GM12878 (cell line): ENCODE results near the gene NIPA2. TPM values are rescaled to one million over a fixed set of nuclear protein-coding genes. Genes with fewer than 3 reads are reported as not detected.

ENCODE experiments used
- ATAC-seq: fragments of 200-7000 bp; cut with Tn5 transposase; 3 replicates; pipeline ENCODE4 v1.9.1; 2020; ENCODE audit warnings: mild to moderate bottlenecking, moderate library complexity
- BruUV-seq: library from RNA; stranded (reverse); fragments of 400-500 nt; replicated peaks from 2 replicates; lab custom pipeline; 2021; lab: Mats Ljungman, UMichigan
- CTCF ChIA-PET: fragments of 300-600 bp; sonication (Branson Sonifier 250); formaldehyde crosslinking; extraction: SDS; loops from one replicate; lab custom pipeline; 2021; ENCODE audit warnings: inconsistent platforms; lab: Yijun Ruan, JAX
- POLR2A ChIA-PET: fragments of 350-600 bp; formaldehyde crosslinking; extraction: SDS; loops from one replicate; lab custom pipeline; 2021; ENCODE audit warnings: inconsistent platforms; lab: Charles Lee
- RAD21 ChIA-PET: fragments of 300-600 bp; sonication (Branson Sonifier 250); formaldehyde crosslinking; loops from one replicate; lab custom pipeline; 2023; ENCODE audit warnings: antibody characterized with exemption; ENCODE audit not compliant: unreplicated experiment; lab: Charles Lee
- SMC1A ChIA-PET: fragments of 300-600 bp; sonication (Branson Sonifier 250); formaldehyde crosslinking; loops from one replicate; lab custom pipeline; 2023; ENCODE audit not compliant: unreplicated experiment, uncharacterized antibody; lab: Charles Lee
- DNase-seq: peaks from one replicate; pipeline ENCODE4 v3.0.0-alpha.2; 2011; ENCODE audit warnings: low read depth, low spot score
- FAIRE-seq: peaks from 3 replicates; lab custom pipeline; 2011; peaks lifted over from hg19 to GRCh38; lab: Jason Lieb, UNC
- H2AFZ ChIP-seq: 2 replicates; pipeline ENCODE4 v1.6.0; 2011; ENCODE audit warnings: low read depth, low read length, control low read depth; ENCODE audit not compliant: control insufficient read depth
- H3K27ac ChIP-seq: 2 replicates; pipeline ENCODE4 v1.5.1; 2011; ENCODE audit warnings: control low read depth; ENCODE audit not compliant: control insufficient read depth, insufficient read depth
- H3K27me3 ChIP-seq, 2 experiments: replicated peaks in 1 of 2; 2 replicates each; pipeline versions ENCODE4 v1.6.0 to v1.6.1; 2011; ENCODE audit warnings: low read length in 1 of 2; ENCODE audit not compliant: control insufficient read depth in 2 of 2, insufficient read depth in 2 of 2
- H3K36me3 ChIP-seq, 2 experiments: 2 replicates each; pipeline ENCODE4 v1.5.1; 2011; ENCODE audit warnings: low read length in 1 of 2; ENCODE audit not compliant: control insufficient read depth in 2 of 2, insufficient read depth in 2 of 2
- H3K4me1 ChIP-seq: 2 replicates; pipeline ENCODE4 v1.6.1; 2011; ENCODE audit warnings: mild to moderate bottlenecking, low read length, moderate library complexity, mixed read lengths; ENCODE audit not compliant: control insufficient read depth, insufficient read depth
- H3K4me2 ChIP-seq: 2 replicates; pipeline ENCODE4 v1.6.0; 2011; ENCODE audit warnings: control low read depth; ENCODE audit not compliant: control insufficient read depth, insufficient read depth
- H3K4me3 ChIP-seq: fragments of 200-600 bp; sonication (generic); 2 replicates; pipeline ENCODE4 v1.5.1; 2016
- H3K79me2 ChIP-seq: 2 replicates; pipeline ENCODE4 v1.6.0; 2011; ENCODE audit warnings: low read length; ENCODE audit not compliant: control insufficient read depth, insufficient read depth
- H3K9ac ChIP-seq: 2 replicates; pipeline ENCODE4 v1.8.0; 2011; ENCODE audit warnings: low read length, control low read depth, mixed read lengths; ENCODE audit not compliant: control insufficient read depth, insufficient read depth
- H3K9me3 ChIP-seq: replicated peaks from 3 replicates; pipeline ENCODE4 v1.5.1; 2011; ENCODE audit warnings: mild to moderate bottlenecking, low read length; ENCODE audit not compliant: control insufficient read depth, insufficient read depth
- H4K20me1 ChIP-seq: 2 replicates; pipeline ENCODE4 v1.6.0; 2011; ENCODE audit not compliant: control insufficient read depth, insufficient read depth
- ASH2L ChIP-seq: fragments of 300-600, 200-600 bp; sonication (generic); IDR thresholded peaks from 2 replicates; pipeline ENCODE4 v1.6.1; 2017; ENCODE audit warnings: low read depth, mild to moderate bottlenecking, borderline replicate concordance
- CBFB ChIP-seq: IDR thresholded peaks from 2 replicates; pipeline ENCODE4 v1.6.1; 2016; ENCODE audit warnings: antibody characterized with exemption, low read depth
- CHD1 ChIP-seq: IDR thresholded peaks from 2 replicates; pipeline ENCODE4 v1.6.1; 2012; ENCODE audit warnings: low read depth, low read length, improper control_type of control experiment
- KDM1A ChIP-seq: fragments of 200-600 bp; sonication (generic); IDR thresholded peaks from 2 replicates; pipeline ENCODE4 v1.6.1; 2016; ENCODE audit warnings: borderline replicate concordance
- MTA3 ChIP-seq: IDR thresholded peaks from 2 replicates; pipeline ENCODE4 v1.6.1; 2012; ENCODE audit warnings: low read length, inconsistent platforms, borderline replicate concordance
- NRF1 ChIP-seq: conservative IDR thresholded peaks from 2 replicates; pipeline ENCODE4 v1.6.1; 2011; ENCODE audit warnings: mild to moderate bottlenecking, low read depth, low read length, improper control_type of control experiment
- RELA ChIP-seq: fragments of 450-650 bp; IDR thresholded peaks from 2 replicates; pipeline ENCODE4 v1.8.0; 2014; ENCODE audit warnings: borderline replicate concordance; ENCODE audit not compliant: partially characterized antibody
- ZNF384 ChIP-seq: IDR thresholded peaks from 2 replicates; pipeline ENCODE4 v1.6.1; 2012; ENCODE audit warnings: low read depth, mild to moderate bottlenecking, low read length, improper control_type of control experiment, borderline replicate concordance
- ZNF622 ChIP-seq: fragments of 450-650 bp; IDR thresholded peaks from 2 replicates; pipeline ENCODE4 v1.6.1; 2017; ENCODE audit warnings: mild to moderate bottlenecking, inconsistent platforms
- WGBS: methylation state at CpG from one replicate; pipeline ENCODE4 v1.1.6; 2016; ENCODE audit warnings: low lambda C conversion rate; ENCODE audit not compliant: insufficient replicate concordance, insufficient coverage; ENCODE audit errors: missing lambda C conversion rate; 5-methylcytosine and 5-hydroxymethylcytosine counted together
- in situ Hi-C: fragments of 300-500 bp; cut with MboI; formaldehyde crosslinking; loops from 9 replicates; pipeline ENCODE4 v1.14.3; 2018; ENCODE audit warnings: mixed read lengths
- intact Hi-C: fragments of 100-400 bp; cut with micrococcal nuclease; formaldehyde crosslinking; loops from one replicate; pipeline ENCODE4 v1.14.2; 2022; ENCODE audit not compliant: unreplicated experiment
- polyA plus RNA-seq, 11 experiments: library from polyadenylated mRNA; depleted of rRNA in 4 of 11; unstranded in 6 of 11; stranded (reverse) in 5 of 11; fragments of >200 nt; fragmentation: Nextera tagmentation in 4 of 11; fragmentation: Illumina TruSeq in 1 of 11; extraction: Ambion mirVana in 4 of 11; extraction: Trizol in 1 of 11; gene quantifications; 1 replicate in 1 of 11; 2 replicates in 10 of 11; pipeline versions ENCODE4 v1.2.1 to v1.2.3, GENCODE V29; 2011 to 2016; ENCODE audit warnings: inconsistent platforms in 2 of 11, missing spikeins in 2 of 11, low read depth in 1 of 11
- total RNA-seq, 4 experiments: library from RNA; depleted of rRNA in 3 of 4; stranded (reverse); fragments of >200 nt in 3 of 4; fragmentation: Illumina TruSeq in 1 of 4; extraction: Trizol in 1 of 4; gene quantifications; 2 replicates each; pipeline versions ENCODE4 v1.2.1 to v1.2.3, GENCODE V29; 2013 to 2021
- TF ChIP-seq, protein P1 (sequence below): fragments of 450-650 bp; formaldehyde crosslinking; IDR thresholded peaks from 2 replicates; pipeline ENCODE4 v1.4.0; 2020; ENCODE audit warnings: mild to moderate bottlenecking, moderate library complexity
- TF ChIP-seq, protein P2 (sequence below): fragments of 450-650 bp; formaldehyde crosslinking; IDR thresholded peaks from 2 replicates; pipeline ENCODE4 v1.4.0; 2022; ENCODE audit warnings: mild to moderate bottlenecking, moderate library complexity

NIPA2 gene
- total and polyA plus RNA-seq, 10 of the 15 experiments (the other 5 are each of a cell fraction or from before 2014, with no cell fraction given): 24.4 to 159 (median 96.5) TPM

DNA sequence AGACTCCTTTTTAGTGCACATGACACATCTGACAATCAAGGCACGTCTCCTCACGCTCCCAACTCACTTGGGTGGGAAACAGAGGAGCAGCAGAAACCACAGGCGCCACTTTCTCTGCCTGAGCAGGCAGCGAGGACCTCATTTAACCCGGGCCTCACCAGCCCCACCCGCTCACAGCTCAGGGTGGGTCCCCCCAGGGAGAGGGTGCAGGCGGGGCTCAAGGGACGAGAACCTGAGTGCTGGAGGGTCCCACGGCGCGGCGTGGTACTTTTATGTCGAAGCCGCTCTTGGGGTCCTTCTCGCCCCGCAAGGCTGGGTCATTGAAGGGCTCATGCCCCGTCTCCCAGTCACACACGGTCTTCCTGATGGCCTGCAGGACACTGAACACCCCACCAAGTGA, 79.1 kb downstream of the NIPA2 start:
- SMC1A ChIA-PET: no interaction called here
- Histone ChIP-seq H4K20me1 (no peaks in the 10 kb centered on the region), H3K27me3 (no peaks in the 10 kb centered on the region), H3K9me3 (no peaks in the 10 kb centered on the region), H3K4me2 (no peak overlapping the region), H3K4me1 (no peaks in the 10 kb centered on the region), H3K79me2 (no peaks in the 10 kb centered on the region), H2AFZ (no peak overlapping the region), H3K36me3 (peaks cover 4 to 10% of the 10 kb centered on the region in 2 experiments; a peak in 3 of 4 replicates), H3K4me3 (no peak overlapping the region), H3K9ac (no peak overlapping the region), H3K27ac (no peak overlapping the region)
- TF ChIP-seq ZNF384 (no peak), CBFB (no peak), ZNF622 (no peak), RELA (no peak), ASH2L (no peak), KDM1A (no peak), NRF1 (no peak), CHD1 (no peak), MTA3 (no peak)
- TF ChIP-seq, protein P1, sequence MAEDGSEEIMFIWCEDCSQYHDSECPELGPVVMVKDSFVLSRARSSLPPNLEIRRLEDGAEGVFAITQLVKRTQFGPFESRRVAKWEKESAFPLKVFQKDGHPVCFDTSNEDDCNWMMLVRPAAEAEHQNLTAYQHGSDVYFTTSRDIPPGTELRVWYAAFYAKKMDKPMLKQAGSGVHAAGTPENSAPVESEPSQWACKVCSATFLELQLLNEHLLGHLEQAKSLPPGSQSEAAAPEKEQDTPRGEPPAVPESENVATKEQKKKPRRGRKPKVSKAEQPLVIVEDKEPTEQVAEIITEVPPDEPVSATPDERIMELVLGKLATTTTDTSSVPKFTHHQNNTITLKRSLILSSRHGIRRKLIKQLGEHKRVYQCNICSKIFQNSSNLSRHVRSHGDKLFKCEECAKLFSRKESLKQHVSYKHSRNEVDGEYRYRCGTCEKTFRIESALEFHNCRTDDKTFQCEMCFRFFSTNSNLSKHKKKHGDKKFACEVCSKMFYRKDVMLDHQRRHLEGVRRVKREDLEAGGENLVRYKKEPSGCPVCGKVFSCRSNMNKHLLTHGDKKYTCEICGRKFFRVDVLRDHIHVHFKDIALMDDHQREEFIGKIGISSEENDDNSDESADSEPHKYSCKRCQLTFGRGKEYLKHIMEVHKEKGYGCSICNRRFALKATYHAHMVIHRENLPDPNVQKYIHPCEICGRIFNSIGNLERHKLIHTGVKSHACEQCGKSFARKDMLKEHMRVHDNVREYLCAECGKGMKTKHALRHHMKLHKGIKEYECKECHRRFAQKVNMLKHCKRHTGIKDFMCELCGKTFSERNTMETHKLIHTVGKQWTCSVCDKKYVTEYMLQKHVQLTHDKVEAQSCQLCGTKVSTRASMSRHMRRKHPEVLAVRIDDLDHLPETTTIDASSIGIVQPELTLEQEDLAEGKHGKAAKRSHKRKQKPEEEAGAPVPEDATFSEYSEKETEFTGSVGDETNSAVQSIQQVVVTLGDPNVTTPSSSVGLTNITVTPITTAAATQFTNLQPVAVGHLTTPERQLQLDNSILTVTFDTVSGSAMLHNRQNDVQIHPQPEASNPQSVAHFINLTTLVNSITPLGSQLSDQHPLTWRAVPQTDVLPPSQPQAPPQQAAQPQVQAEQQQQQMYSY (CRISPR knock-in tag): no peak
- TF ChIP-seq, protein P2, sequence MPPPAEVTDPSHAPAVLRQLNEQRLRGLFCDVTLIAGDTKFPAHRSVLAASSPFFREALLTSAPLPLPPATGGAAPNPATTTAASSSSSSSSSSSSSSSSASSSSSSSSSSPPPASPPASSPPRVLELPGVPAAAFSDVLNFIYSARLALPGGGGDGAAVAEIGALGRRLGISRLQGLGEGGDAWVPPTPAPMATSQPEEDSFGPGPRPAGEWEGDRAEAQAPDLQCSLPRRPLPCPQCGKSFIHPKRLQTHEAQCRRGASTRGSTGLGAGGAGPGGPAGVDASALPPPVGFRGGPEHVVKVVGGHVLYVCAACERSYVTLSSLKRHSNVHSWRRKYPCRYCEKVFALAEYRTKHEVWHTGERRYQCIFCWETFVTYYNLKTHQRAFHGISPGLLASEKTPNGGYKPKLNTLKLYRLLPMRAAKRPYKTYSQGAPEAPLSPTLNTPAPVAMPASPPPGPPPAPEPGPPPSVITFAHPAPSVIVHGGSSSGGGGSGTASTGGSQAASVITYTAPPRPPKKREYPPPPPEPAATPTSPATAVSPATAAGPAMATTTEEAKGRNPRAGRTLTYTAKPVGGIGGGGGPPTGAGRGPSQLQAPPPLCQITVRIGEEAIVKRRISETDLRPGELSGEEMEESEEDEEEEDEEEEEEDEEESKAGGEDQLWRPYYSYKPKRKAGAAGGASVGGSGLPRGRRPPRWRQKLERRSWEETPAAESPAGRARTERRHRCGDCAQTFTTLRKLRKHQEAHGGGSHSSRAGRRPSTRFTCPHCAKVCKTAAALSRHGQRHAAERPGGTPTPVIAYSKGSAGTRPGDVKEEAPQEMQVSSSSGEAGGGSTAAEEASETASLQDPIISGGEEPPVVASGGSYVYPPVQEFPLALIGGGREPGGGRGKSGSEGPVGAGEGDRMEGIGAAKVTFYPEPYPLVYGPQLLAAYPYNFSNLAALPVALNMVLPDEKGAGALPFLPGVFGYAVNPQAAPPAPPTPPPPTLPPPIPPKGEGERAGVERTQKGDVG (CRISPR knock-in tag): no peak
- in situ Hi-C loops (no loop called here), intact Hi-C loops (no loop called here)
- 81% methylated on average over 18 of the region's 18 CpGs for WGBS
- BruUV-seq: no TSS peak
- CTCF ChIA-PET: no interaction called here
- FAIRE-seq (no peak), ATAC-seq (no peak), DNase-seq (no peak)
- RAD21 ChIA-PET: no interaction called here
- POLR2A ChIA-PET: no interaction called here
